Measurements from ENCODE around the gene ADNP. TPM values are rescaled to one million over a fixed set of nuclear protein-coding genes. Genes with fewer than 3 reads are reported as not detected.

The ADNP gene
- total RNA-seq, 1 experiment from 2014 or later, result 106 TPM

GRCh38 chr20:50931306-50932015 lies at the start of gene ADNP (continued):
- TF ChIP-seq HMGXB4 (CRISPR knock-in tag; IDR thresholded peaks at IDR 0.05) (peak; percentile 86), MYBL2 (CRISPR knock-in tag; IDR thresholded peaks at IDR 0.05) (peak; percentile 92), ZNF281 (CRISPR knock-in tag; IDR thresholded peaks at IDR 0.05) (peak; percentile 93), ZBTB43 (CRISPR knock-in tag; IDR thresholded peaks at IDR 0.05) (peak; percentile 94), NR2C2 (CRISPR knock-in tag; IDR thresholded peaks at IDR 0.05) (peak; percentile 81), ESRRA (CRISPR knock-in tag; IDR thresholded peaks at IDR 0.05; ENCODE audit: borderline replicate concordance) (peak; percentile 96), ARID4B (CRISPR knock-in tag; IDR thresholded peaks at IDR 0.05; ENCODE audit: borderline replicate concordance) (peak; percentile 93), ATF3 (CRISPR knock-in tag; conservative IDR thresholded peaks at IDR 0.05) (peak; percentile 57; the same call in 1 of the 2 replicates), TCF7 (CRISPR knock-in tag; IDR thresholded peaks at IDR 0.05; ENCODE audit: low read depth) (peak; percentile 73; the same call in 1 of the 2 replicates), PRDM15 (CRISPR knock-in tag; IDR thresholded peaks at IDR 0.05) (peak; percentile 68), TEAD1 (CRISPR knock-in tag; IDR thresholded peaks at IDR 0.05) (peak; percentile 93; the same call in 1 of the 2 replicates), E2F1 (CRISPR knock-in tag; IDR thresholded peaks at IDR 0.05) (peak; percentile 96), MXD4 (CRISPR knock-in tag; IDR thresholded peaks at IDR 0.05; ENCODE audit: borderline replicate concordance) (no peak), ZNF232 (CRISPR knock-in tag; IDR thresholded peaks at IDR 0.05) (peak; percentile 96), ZBTB21 (CRISPR knock-in tag; IDR thresholded peaks at IDR 0.05; ENCODE audit: borderline replicate concordance) (peak; percentile 81; the same call in 1 of the 2 replicates), TP53 (CRISPR knock-in tag; IDR thresholded peaks at IDR 0.05) (peak; percentile 86; the same call in 1 of the 2 replicates), EMX1 (CRISPR knock-in tag; IDR thresholded peaks at IDR 0.05) (peak; percentile 85), ZNF671 (CRISPR knock-in tag; IDR thresholded peaks at IDR 0.05) (peak; percentile 40; the same call in 1 of the 2 replicates), CREM (CRISPR knock-in tag; IDR thresholded peaks at IDR 0.05) (peak; percentile 65; the same call in 1 of the 2 replicates), CREB1 (CRISPR knock-in tag; IDR thresholded peaks at IDR 0.05) (peak; percentile 91), ZNF138 (CRISPR knock-in tag; conservative IDR thresholded peaks at IDR 0.05) (peak; percentile 86), MLX (CRISPR knock-in tag; IDR thresholded peaks at IDR 0.05) (no peak)
